ENCODE measurements around the gene RUNDC3A.

The RUNDC3A gene

DNA sequence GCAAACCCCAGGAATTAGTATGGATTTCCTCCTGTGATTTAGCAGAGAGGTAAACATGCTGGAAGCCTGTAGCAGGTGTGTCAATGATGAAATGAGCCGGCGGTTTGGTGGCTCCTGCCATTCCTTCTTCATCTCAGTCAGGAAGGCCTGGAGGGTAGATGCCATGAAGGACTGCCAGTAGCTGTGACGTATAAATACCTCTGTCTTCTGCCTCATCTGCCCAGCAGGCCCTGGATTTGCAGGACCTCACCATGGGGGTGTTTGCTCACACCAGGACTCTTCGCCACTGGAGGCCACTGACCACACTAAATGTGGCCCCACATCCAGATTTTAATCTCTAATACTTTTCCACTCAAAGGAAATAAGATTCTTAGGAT, 24.4 kb upstream of the RUNDC3A start:
- no peak for DNase-seq

DNA sequence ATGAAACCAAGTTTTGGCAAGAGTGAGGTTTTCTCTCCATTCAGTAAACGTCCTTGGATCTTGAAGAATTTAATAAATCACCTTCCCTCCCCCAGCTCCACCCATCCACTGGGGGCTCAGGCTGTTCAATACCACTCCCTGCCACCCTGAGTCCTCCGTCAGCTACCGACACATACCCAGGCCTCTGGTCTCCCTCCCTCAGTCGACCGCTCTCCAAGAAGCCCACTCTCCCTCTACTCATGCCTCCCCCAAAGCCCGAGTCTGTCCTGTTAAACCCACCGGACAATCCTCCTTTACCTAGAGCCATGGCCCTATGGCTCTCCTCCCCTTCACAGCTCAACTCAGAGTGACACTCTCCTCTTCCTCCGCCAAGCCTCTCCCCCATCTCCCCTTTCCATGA, 20.8 kb upstream of the RUNDC3A start:
- DNase-seq = no peak

DNA sequence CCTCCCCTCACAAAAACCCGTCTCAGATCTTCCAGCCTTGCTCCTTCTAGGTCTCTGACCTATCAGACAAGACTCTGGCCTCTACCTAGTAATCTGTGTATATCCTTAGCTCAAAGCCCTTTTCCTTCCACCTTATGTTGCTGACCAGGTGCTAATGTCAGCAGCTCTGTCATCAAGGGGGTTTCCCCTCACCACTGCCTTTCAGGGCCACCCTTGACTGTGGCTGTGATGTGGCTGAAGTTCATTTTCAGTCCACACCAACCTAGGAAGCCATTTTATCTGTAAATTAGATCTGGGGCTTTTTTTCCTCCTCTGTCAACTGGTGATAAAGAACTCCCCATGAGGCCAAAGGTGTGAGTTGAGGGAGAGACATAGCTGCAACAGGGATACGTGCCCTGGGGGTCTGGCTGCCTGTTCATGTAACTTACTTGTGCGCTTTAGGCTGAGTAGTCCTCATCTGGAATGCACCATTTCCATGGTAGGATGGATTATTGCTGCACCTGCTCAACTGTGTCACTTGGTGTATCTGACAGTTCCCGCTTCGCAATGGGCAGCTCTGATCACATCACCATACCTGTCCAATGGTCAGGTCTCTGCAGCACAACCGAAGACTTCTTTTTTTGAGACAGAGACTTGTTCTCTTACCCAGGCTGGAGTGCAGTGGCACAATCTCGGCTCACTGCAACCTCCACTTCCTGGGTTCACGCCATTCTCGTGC, 14.7 kb upstream of the RUNDC3A start:
- DNase-seq = no peak

DNA sequence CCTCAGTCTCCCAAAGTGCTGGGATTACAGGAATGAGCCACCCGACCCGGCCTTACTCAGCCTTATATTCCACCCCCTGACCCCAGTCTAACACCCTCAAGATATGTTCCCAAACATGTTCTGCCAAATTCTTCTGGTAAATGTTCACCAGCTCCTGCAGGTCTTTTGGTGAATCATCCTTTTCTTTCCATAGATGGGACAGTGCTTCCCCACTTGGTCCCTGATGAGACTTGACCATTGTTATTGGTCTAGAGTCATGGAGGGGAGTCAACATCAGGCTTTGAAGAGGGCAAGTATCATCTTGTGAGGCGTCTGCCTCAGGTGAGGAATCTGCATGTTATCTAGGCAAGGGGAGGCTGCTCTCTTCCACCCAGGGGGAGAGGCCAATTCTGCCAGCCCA, 10.4 kb upstream of the RUNDC3A start:
- no peak for DNase-seq

DNA sequence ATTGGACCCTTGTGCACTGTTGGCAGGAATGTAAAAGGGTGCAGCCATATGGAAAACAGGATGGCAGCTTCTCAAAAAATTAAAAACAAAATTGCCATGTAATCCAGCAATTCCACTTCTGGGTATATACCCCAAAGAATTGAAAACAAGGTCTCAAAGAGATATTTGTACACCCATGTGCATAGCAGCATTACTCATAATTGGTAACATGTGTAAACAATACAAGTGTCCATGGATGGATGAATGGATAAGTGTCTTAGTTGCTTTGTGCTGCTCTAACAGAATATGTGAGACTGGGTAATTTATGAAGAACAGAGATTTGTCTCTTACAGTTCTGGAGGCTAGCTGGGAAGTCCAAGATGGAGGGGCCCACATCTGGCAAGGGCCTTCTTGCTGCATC, 3.8 kb upstream of the RUNDC3A start:
- DNase-seq = no peak

DNA sequence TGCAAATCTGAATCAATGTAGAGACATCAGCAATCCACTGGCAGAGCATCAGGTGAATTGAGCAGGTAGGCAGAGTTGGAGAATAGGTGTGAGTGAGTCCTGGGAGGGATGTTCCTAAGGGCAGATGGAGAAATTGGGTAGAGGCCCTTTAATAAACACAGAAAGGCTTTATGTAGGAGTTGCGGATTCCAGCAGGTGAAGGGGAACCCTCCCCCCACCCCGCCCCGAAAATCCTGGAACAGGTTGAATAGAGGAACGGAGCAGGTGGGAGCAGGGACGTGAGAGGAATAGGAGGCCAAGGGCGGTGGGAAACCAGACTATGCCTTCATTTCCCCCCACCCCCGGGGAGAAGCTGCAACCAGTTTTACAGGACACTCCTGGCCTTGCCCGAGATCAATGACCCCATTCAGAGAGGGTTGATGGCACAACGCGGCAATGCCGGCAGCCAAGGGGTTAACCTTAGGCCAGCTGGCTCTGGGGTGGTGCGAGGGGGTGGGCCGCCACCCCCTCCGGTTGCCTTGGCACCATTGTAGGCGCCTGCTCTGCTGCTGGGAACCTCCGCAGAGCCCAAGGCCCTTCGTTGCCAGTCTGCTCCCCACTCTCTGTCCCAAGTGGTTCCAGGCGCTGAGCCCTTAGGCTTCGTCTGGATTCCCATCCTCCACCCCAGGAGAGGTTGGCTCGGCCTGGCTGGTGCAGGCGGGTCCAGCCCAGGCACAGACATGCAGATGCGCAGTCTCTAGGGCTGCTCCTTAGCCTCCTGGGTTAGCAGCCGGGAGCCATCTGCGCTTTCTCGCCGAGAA, 814 bp upstream of the RUNDC3A start:
- no peak for DNase-seq

DNA sequence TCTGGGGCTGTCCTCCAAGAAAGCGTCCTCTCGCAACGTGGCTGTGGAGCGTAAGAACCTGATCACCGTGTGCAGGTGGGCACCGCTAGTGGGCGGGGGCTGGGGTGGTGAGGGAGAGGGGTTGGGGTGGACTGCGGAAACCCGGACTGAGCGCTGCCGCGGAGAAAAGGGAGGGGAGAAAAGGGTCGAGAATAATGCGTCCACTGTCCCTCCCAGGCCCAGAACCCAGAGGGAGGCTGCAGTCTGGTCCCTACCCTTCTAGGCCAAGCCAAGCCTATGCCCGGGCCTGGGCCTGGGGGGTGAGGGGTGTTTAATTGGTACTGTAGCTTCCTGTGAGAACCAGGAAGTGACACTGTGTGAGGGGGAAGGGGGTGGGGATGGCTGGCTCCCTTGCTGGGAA, 464 bp downstream of the RUNDC3A start:
- DNase-seq = no peak

DNA sequence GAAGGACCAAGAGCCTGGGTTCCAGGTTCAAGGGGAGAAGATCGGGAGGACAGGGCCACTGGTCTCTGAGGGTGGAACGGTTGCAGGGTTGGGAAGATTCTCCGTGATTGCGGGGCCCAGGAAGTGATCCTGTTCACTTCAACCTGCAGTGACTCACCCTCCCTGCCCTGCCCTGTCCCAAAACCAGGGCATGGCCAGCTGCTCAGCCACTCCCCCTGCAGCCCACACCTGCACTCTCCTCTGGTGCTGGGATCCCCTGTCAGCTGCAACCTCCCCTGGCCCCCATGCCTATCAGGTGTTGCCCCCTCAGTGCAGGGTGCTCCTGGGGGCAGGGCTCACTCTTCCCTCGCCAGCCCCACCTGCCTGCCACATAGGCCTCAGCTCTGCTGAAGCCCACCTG, 1.1 kb downstream of the RUNDC3A start:
- DNase-seq = no peak

DNA sequence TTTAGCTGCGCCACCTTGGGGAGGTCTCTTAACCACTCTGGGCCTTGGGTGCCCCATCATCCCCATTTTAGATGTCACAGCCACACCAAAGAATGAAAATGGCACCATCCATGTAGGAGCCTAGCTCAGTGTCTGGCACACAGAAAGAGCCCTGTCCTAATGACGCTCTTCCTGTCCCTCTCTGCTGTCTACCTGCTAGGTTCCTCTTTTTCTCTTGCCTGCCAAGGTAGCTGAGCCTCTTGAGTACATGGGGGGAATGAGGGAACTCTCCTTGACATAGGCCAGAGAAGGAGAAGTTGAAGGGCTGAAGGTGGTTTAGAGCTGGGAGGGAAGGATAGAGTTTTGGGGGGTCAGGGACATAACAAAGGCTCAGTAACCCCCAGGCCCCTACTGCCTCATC, 1.8 kb downstream of the RUNDC3A start:
- DNase-seq = no peak

DNA sequence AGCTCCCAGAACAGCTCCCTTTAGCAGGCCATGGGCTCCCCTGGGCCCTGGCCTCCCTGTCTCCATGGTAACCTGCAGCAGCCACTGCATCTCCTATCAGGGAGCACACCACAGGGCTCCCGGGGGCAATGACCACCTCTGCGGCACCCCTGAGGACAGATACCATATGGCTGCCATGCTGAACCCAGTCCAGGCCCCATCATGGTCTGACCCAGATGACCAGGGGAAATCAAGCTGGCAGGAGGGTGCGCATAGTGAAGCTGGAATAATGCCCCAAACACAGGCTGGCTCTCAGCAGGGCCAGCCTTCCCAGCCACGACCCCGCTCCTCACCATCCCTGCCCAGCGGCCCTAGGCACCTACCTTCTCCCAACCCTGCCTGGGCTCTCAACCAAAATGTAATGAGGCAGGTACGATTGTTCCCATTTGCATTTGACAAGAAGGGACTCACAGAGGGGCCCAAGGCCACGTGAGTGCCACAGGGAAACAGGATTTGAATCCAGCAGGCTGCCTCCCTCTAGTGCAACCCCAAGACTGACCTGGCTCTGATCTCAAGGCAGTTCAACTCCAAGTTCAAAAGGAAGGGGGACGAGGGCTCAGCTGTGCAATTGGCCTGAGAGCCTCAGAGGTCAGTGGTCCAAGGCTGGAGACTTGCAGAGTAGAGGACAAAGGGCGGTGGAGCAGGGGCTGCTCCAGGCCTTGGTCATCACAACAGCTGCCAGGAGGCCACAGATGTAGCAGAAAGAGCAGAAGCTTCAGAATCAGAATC, 2.4 kb downstream of the RUNDC3A start:
- DNase-seq = no peak

DNA sequence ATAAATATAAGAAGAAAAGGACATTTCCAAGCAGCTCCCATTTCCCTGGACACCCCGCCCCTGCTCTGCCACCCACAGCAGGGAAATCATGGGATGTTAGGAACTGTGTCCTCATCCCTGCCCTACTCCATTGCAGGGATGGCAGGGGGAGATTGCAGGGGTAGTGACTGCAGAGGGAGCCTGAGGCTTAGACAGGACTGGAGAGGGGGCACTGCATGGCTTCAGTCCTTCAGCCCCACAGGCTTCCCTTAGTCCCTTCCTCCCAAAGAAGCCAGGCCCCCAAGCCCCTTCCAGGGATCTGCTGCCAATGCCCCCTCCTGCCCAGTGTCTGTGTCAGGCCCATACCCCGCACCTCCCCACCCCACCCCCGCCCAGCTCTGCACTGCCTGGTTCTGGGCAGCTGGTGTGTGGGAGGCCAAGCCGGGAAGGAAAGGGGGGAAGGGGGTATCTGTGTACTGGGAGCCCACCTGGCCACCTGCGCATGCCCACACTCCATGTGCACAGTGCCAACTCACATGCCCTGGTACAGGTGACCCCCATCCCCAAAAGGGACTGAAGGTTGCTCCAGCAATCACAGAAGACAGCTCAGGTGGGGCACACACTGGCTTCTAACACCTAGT, 3.3 kb downstream of the RUNDC3A start:
- DNase-seq = no peak

DNA sequence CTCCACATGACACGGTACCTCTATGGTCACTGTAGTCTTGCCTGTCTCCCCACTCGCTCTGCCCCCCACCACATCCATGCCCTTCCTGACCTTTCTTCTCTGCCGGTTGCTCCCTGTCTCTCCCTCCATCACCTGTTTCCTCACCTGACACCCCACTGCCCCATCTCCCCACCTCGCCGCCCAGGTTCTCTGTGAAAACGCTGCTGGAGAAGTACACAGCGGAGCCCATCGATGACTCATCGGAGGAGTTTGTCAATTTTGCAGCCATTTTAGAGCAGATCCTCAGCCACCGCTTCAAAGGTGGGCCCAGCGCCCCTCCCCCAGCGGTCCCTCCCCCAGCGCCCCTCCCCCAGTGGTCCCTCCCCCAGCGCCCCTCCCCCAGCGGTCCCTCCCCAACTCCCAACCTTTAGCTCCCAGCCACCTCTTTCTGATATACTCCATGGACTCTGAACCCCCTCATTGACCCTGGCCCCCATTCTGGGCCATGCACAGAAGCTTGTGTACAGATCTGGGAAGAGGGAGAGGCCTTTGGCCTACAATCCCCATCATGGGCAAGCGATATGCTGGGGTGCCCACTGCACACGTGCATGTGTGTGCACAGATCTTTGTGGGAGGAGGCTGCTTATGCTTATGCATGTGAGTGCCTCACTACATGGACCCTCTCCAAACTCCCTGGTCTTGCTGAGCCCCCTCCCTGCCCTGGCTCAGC, 4.1 kb downstream of the RUNDC3A start:
- DNase-seq = no peak

DNA sequence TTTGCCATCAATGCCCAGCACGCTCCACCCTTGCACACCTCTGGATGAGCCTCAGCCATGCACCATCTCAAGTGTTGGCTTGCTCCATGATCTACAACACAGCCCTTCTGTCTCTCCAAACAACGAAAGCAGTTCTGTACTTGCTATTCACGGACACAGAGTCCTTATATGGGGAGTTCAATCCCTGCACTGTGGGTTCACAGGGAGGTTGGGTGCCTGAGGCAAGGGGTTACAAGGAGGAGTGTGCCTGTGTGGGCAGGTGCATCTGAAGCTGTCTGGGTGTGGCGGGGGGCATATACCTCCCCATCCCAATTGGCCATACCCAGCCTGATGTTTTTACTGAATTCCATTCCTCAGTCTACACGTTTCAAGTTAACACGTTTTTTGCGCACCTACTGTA, 5.6 kb downstream of the RUNDC3A start:
- no peak for DNase-seq

DNA sequence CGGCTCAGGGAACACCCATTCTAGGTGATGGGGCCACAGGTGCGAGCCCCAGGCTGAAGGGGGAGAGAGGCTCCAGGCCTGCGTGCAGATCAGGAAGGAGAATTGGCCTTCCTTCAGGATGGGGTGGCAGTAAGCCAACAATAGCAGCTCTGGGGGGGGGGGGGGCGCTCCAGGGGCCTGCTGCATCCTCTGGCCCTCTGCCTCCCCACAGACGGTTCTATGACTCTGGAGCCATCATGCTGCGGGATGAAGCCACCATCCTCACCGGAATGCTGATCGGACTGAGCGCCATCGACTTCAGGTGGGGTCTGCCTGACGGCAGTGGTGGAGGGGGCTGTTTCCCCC, 6.1 kb downstream of the RUNDC3A start:
- no peak for DNase-seq

DNA sequence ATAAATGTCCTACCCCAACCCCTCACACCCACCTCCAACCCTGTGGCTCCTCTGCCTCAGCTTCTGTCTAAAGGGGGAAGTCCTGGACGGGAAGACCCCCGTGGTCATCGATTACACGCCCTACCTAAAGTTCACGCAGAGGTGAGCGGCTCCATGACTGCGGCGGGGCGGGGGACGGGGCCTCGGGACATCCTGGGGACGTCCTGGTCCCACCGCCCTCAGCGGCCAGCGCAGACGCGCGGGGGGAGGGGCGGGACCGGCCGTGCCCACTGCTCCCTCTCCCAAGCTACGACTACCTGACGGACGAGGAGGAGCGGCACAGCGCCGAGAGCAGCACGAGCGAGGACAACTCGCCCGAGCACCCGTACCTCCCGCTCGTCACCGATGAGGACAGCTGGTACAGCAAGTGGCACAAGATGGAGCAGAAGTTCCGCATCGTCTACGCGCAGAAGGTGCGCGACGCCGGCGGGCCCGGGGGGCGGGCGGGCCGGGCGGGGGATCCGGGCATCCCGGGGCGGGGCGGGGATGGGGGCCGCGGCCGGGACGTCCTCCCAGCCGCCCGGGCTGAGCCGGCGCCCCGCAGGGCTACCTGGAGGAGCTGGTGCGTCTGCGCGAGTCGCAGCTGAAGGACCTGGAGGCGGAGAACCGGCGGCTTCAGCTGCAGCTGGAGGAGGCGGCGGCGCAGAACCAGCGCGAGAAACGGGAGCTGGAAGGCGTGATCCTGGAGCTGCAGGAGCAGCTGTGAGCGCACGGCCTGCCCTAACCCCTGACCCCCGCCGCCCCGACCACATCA, 6.7 kb downstream of the RUNDC3A start:
- no peak for DNase-seq

DNA sequence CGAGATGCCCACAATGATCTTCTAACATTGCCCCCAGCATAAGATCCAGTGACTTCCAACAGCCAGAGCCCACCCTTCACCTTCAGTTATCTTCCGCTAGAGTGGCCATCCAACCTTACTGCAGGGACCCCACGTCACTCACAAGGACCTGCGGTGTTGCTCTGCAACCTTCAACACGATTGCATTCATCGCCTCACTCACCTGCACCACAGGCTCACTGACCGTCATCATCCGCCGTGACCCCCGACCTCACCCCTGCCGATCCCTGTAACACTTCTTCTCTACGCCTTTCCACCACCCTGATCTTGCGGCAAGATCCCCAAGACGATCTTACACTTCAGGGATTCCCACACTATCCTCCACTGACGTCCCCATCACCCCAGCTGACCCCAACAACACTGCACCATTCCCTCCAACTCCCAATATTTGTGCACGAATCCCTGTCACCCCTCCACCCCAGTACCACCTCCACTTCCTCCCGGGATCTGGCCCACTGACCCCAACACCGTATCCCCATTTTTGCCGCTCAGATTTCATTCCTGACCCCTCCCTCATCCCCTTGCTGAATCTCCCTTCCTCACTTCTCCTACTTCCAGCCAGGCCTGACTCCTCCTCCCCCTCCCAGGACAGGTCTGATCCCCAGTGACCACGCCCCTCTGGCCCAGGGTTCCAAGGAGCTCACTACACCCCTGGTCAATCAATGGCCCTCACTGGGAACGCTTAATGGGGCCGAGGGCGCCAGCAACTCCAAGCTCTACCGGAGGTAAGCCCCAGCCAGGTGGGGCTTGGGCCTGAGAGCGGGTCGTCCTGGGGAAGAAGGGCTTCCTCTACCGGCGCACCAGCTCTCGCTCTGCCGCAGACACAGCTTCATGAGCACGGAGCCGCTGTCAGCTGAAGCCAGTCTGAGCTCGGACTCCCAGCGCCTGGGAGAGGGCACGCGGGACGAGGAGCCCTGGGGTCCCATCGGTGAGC, 7.6 kb downstream of the RUNDC3A start:
- DNase-seq = no peak

DNA sequence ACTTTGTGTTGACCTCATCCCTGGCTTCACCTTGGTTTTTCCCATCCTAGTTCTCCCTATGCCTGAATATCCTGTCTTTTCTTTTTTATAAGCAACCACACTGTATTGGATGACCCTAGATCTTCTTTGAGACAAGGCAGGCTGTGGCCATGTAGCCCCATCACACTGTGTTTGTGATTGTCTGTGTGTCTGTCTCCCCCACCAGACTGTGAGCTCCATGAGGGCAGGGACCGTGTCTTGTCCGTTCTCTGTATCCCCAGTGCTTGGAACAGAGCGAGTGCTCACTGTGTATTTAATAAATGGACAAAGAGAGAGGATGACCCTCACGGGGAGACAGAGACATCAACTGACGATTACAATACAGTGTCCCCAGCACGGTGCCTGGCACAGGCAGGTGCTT, 9.1 kb downstream of the RUNDC3A start:
- no peak for DNase-seq

DNA sequence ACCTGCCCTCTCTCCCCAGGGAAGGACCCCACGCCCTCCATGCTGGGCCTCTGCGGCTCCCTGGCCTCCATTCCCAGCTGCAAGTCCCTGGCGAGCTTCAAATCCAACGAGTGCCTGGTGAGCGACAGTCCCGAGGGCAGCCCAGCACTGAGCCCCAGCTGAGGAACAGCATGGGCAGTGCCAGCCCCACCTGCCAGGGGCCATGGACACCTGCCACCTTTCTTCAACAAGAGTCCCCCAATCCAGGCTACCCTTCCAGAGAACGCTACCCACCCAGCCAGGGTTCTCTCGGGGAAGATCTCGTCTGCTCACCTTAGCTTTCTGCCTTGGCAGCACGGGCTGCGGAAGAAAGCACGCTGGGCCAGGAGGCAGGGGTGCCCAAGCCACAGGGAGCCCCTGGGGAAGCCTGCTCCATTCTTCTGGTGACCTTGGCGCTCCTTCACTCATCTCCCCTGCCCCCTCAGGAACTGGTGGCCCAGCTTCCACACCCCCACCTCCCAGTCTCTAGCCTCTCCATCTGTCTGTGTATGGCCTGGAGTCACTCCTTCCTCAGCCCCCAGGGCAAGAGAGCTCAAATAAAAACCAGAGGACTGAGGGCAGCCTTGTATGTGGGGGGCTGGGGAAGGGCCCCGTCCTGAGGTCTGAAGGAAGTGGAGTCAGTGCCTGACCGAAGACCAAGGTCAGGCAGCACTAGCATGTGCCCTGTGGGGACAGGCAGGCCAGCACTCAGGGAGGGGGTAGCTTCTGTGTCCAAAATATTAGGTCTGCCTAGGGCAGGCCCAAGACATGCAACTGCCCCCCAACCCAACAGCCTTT, 9.9 kb downstream of the RUNDC3A start:
- no peak for DNase-seq

DNA sequence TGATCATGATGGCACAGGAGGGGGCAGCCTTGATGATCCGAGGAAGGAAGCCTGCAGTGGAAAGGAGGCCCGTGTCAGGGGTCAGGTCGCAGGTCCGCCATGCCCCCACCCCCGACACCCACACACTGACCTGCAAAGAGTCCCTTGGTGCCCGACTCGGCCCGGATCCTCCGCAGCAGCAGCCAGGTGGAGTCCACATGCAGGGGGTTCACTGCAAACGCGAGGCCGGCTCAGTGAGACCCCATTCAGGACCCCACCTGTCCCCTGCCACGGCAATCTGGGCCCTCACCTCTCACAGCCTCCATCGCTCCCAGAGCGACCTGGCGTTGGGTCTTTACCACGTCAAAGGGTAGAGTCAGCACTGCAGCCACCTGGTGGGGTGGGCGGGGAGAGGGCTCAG, 11.7 kb downstream of the RUNDC3A start:
- no peak for DNase-seq

Data from effector CD8-positive, alpha-beta T cell (primary cell).